ENCODE results near the gene THAP3. TPM values are rescaled to one million over a fixed set of nuclear protein-coding genes. Genes with fewer than 3 reads are reported as not detected.

THAP3 gene
- total and polyA plus RNA-seq, 2 donors (not counting 1 experiment from before 2014, with no cell fraction given): 5.3 to 35.5 TPM

DNA sequence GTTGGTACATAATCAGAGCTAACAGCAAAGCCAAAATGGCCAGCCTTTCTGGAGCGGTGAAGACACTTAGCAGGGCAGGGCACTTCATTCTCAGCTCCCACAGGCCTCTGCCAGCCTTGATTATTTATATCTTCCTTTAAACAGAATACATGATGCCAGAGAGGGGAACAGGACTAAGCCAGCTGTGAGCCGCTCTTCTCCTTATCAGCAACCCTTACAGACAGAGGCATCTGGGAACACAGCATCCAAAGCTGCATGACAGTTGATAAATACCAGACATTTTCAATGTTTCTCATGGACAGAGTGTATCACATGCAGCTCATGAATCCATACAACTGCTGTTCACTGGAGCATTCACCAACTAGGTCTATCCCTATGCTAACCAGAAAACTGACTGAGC, 47.9 kb downstream of the THAP3 start:
- H3K36me3 ChIP-seq (ENCODE audit: control insufficient read depth, insufficient read depth, low read length): peaks cover 3% of the 10 kb centered on the region
- no peak overlapping the region for H3K9ac ChIP-seq (ENCODE audit: insufficient read depth, low read length)
- H3K27me3 ChIP-seq (ENCODE audit: control insufficient read depth, insufficient read depth, low read length): no peaks in the 10 kb centered on the region
- H3K27ac ChIP-seq (ENCODE audit: insufficient read depth, low read length): no peak overlapping the region
- H4K20me1 ChIP-seq (ENCODE audit: control insufficient read depth, extremely low read depth, insufficient read depth, low read length): no peaks in the 10 kb centered on the region
- H3K79me2 ChIP-seq (ENCODE audit: control insufficient read depth, insufficient read depth, low read length): no peaks in the 10 kb centered on the region
- no peak overlapping the region for H3K4me2 ChIP-seq (ENCODE audit: extremely low read depth, insufficient read depth, low read length)
- TF ChIP-seq EZH2 (IDR thresholded peaks at IDR 0.05; ENCODE audit: low read length, missing control alignments): no peak
- TF ChIP-seq, protein P1, sequence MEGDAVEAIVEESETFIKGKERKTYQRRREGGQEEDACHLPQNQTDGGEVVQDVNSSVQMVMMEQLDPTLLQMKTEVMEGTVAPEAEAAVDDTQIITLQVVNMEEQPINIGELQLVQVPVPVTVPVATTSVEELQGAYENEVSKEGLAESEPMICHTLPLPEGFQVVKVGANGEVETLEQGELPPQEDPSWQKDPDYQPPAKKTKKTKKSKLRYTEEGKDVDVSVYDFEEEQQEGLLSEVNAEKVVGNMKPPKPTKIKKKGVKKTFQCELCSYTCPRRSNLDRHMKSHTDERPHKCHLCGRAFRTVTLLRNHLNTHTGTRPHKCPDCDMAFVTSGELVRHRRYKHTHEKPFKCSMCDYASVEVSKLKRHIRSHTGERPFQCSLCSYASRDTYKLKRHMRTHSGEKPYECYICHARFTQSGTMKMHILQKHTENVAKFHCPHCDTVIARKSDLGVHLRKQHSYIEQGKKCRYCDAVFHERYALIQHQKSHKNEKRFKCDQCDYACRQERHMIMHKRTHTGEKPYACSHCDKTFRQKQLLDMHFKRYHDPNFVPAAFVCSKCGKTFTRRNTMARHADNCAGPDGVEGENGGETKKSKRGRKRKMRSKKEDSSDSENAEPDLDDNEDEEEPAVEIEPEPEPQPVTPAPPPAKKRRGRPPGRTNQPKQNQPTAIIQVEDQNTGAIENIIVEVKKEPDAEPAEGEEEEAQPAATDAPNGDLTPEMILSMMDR (conservative IDR thresholded peaks at IDR 0.05 in 1 of 2, IDR thresholded peaks at IDR 0.05 in 1 of 2; ENCODE audit: low read depth in 1 of 2, low read length in 2 of 2): no peak
- no peak for DNase-seq (ENCODE audit: low read depth in 2 of 2)
- H3K4me3 ChIP-seq (replicated peaks in 1 of 4; ENCODE audit: control extremely low read depth in 1 of 4, insufficient read depth in 1 of 4, low read depth in 3 of 4, low read length in 4 of 4): no peak overlapping the region
- H3K9me3 ChIP-seq (ENCODE audit: control insufficient read depth, insufficient read depth, low read depth, low read length): no peaks in the 10 kb centered on the region
- H2AFZ ChIP-seq (ENCODE audit: low read length): no peak overlapping the region
- H3K4me1 ChIP-seq (ENCODE audit: control insufficient read depth, extremely low read depth, insufficient read depth, low read length): no peaks in the 10 kb centered on the region

DNA sequence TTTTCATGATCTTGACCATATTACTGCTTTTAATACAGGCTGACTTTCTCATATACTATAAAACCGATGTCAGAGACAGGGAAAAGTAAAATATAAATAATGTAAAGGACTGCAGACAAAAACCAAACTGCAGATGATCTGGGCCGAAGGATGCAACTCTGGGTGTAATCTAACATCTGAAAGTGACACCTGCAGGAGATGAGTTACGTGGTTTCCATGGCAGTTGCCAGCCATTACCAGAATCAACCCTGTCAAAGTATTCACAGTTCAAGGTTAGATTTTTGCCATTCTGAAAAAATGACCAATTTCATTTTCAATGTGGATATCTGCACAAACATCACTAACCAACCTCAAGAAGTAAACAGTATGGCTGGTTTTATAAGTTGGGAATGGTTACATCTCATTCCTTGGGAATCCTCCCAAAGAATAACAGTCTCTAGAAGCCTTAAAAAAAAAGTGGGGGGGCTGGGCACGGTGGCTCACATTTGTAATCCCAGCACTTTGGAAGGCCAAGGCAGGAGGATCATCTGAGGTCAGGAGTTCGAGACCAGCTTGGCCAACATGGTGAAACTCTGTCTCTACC, 49.2 kb downstream of the THAP3 start:
- H4K20me1 ChIP-seq (ENCODE audit: control insufficient read depth, extremely low read depth, insufficient read depth, low read length): no peaks in the 10 kb centered on the region
- no peaks in the 10 kb centered on the region for H3K9me3 ChIP-seq (ENCODE audit: control insufficient read depth, insufficient read depth, low read depth, low read length)
- no peak overlapping the region for H3K27ac ChIP-seq (ENCODE audit: insufficient read depth, low read length)
- no peak overlapping the region for H3K4me2 ChIP-seq (ENCODE audit: extremely low read depth, insufficient read depth, low read length)
- H3K4me1 ChIP-seq (ENCODE audit: control insufficient read depth, extremely low read depth, insufficient read depth, low read length): no peaks in the 10 kb centered on the region
- TF ChIP-seq EZH2 (IDR thresholded peaks at IDR 0.05; ENCODE audit: low read length, missing control alignments): no peak
- TF ChIP-seq, protein P1 (conservative IDR thresholded peaks at IDR 0.05 in 1 of 2, IDR thresholded peaks at IDR 0.05 in 1 of 2; ENCODE audit: low read depth in 1 of 2, low read length in 2 of 2): no peak
- no peaks in the 10 kb centered on the region for H3K79me2 ChIP-seq (ENCODE audit: control insufficient read depth, insufficient read depth, low read length)
- H2AFZ ChIP-seq (ENCODE audit: low read length): no peak overlapping the region
- DNase-seq (ENCODE audit: low read depth in 2 of 2): no peak
- no peak overlapping the region for H3K4me3 ChIP-seq (replicated peaks in 1 of 4; ENCODE audit: control extremely low read depth in 1 of 4, insufficient read depth in 1 of 4, low read depth in 3 of 4, low read length in 4 of 4)
- H3K36me3 ChIP-seq (ENCODE audit: control insufficient read depth, insufficient read depth, low read length): peaks cover 1% of the 10 kb centered on the region
- no peak overlapping the region for H3K9ac ChIP-seq (ENCODE audit: insufficient read depth, low read length)
- H3K27me3 ChIP-seq (ENCODE audit: control insufficient read depth, insufficient read depth, low read length): no peaks in the 10 kb centered on the region

DNA sequence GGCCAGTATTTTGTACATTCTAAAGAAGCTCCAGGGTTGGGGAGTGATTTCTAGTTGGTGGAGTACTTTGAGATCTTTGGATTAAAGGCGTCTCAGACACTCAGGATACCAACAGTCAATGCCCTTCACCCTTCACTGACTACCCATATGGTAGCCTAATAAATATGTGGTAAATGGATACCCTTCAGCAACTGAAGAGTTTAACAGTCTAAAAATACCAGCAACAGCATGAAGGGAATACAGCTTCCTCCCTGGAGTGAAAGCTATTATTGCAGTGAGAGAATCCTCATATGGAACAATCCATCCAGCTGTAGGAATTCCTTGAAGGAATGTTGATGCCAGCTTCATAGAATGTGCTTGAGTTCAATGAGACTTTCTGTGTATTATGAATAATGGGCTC, 50.1 kb downstream of the THAP3 start:
- Histone ChIP-seq H3K9me3 (ENCODE audit: control insufficient read depth, insufficient read depth, low read depth, low read length) (no peaks in the 10 kb centered on the region), H3K4me3 (replicated peaks in 1 of 4; ENCODE audit: control extremely low read depth in 1 of 4, insufficient read depth in 1 of 4, low read depth in 3 of 4, low read length in 4 of 4) (no peak overlapping the region), H3K27me3 (ENCODE audit: control insufficient read depth, insufficient read depth, low read length) (no peaks in the 10 kb centered on the region), H3K4me2 (ENCODE audit: extremely low read depth, insufficient read depth, low read length) (no peak overlapping the region), H3K36me3 (ENCODE audit: control insufficient read depth, insufficient read depth, low read length) (peaks cover 1% of the 10 kb centered on the region), H3K9ac (ENCODE audit: insufficient read depth, low read length) (no peak overlapping the region), H3K27ac (ENCODE audit: insufficient read depth, low read length) (no peak overlapping the region), H3K4me1 (ENCODE audit: control insufficient read depth, extremely low read depth, insufficient read depth, low read length) (no peaks in the 10 kb centered on the region), H4K20me1 (ENCODE audit: control insufficient read depth, extremely low read depth, insufficient read depth, low read length) (no peaks in the 10 kb centered on the region), H2AFZ (ENCODE audit: low read length) (no peak overlapping the region), H3K79me2 (ENCODE audit: control insufficient read depth, insufficient read depth, low read length) (no peaks in the 10 kb centered on the region)
- TF ChIP-seq, protein P1 (conservative IDR thresholded peaks at IDR 0.05 in 1 of 2, IDR thresholded peaks at IDR 0.05 in 1 of 2; ENCODE audit: low read depth in 1 of 2, low read length in 2 of 2): no peak
- TF ChIP-seq EZH2 (IDR thresholded peaks at IDR 0.05; ENCODE audit: low read length, missing control alignments): no peak
- DNase-seq (ENCODE audit: low read depth in 2 of 2): no peak
